Neural cell (in vitro differentiated cells): Measurements from ENCODE around the gene BCO1. TPM values are rescaled to one million over a fixed set of nuclear protein-coding genes. Genes with fewer than 3 reads are reported as not detected.

Experiments used
- H2AFZ ChIP-seq: fragments of 200-600, 300-800 bp; sonication (generic), shearing (Covaris generic); 2 replicates; pipeline ENCODE4 v1.6.0; 2014; ENCODE audit warnings: low read depth, mild to moderate bottlenecking, antibody characterized with exemption, low read length, moderate library complexity
- H3F3A ChIP-seq: fragments of 200-600 bp; shearing (Covaris generic); 2 replicates; pipeline ENCODE4 v1.6.1; 2016; ENCODE audit warnings: mild to moderate bottlenecking, moderate library complexity, mixed read lengths, antibody characterized with exemption, low read length; ENCODE audit not compliant: insufficient read depth, poor library complexity, severe bottlenecking
- H3K27ac ChIP-seq: fragments of 200-600, 300-800 bp; sonication (generic), shearing (Covaris generic); 2 replicates; pipeline ENCODE4 v1.5.1; 2014; ENCODE audit warnings: mild to moderate bottlenecking, low read length, moderate library complexity
- H3K27me3 ChIP-seq: fragments of 300-800, 200-600 bp; sonication (generic), shearing (Covaris generic); 2 replicates; pipeline ENCODE4 v1.6.0; 2014; ENCODE audit warnings: mild to moderate bottlenecking, low read depth, low read length, moderate library complexity; ENCODE audit not compliant: insufficient read depth
- H3K36me3 ChIP-seq: fragments of 300-800, 200-600 bp; sonication (generic), shearing (Covaris generic); 2 replicates; pipeline ENCODE4 v1.5.1; 2014; ENCODE audit warnings: mild to moderate bottlenecking, antibody characterized with exemption, low read length, moderate library complexity; ENCODE audit not compliant: insufficient read depth
- H3K4me2 ChIP-seq: fragments of 300-800, 200-600 bp; sonication (generic), shearing (Covaris generic); 2 replicates; pipeline ENCODE4 v1.6.0; 2014; ENCODE audit warnings: mild to moderate bottlenecking, low read length
- H3K4me3 ChIP-seq: fragments of 300-800, 200-600 bp; sonication (generic), shearing (Covaris generic); 2 replicates; pipeline ENCODE4 v1.5.1; 2014; ENCODE audit warnings: mild to moderate bottlenecking, low read length, moderate library complexity
- H3K79me2 ChIP-seq: fragments of 200-600 bp; shearing (Covaris generic); replicated peaks from 2 replicates; pipeline ENCODE4 v1.6.0; 2014; ENCODE audit warnings: mild to moderate bottlenecking, low read length, moderate library complexity; ENCODE audit not compliant: insufficient read depth
- H3K9ac ChIP-seq: fragments of 300-800, 200-600 bp; sonication (generic), shearing (Covaris generic); 2 replicates; pipeline ENCODE4 v1.6.1; 2016; ENCODE audit warnings: mild to moderate bottlenecking, low read length, mixed read lengths
- H3K9me2 ChIP-seq: fragments of 200-600 bp; shearing (Covaris generic); 2 replicates; pipeline ENCODE4 v1.6.1; 2016; ENCODE audit warnings: mild to moderate bottlenecking, low read length, mixed read lengths; ENCODE audit not compliant: insufficient read depth
- H3K9me3 ChIP-seq: fragments of 200-600, 300-800 bp; sonication (generic), shearing (Covaris generic); 2 replicates; pipeline ENCODE4 v1.6.1; 2016; ENCODE audit warnings: mild to moderate bottlenecking, mixed run types, low read length, moderate library complexity, mixed read lengths
- H4K20me1 ChIP-seq: fragments of 200-600 bp; shearing (Covaris generic); 2 replicates; pipeline ENCODE4 v1.6.1; 2016; ENCODE audit warnings: mild to moderate bottlenecking, mixed run types; ENCODE audit not compliant: insufficient read depth
- CTCF ChIP-seq: fragments of 450-650 bp; IDR thresholded peaks from 2 replicates; pipeline ENCODE4 v1.5.1; 2014; ENCODE audit warnings: antibody characterized with exemption, mild to moderate bottlenecking, moderate library complexity; ENCODE audit not compliant: poor library complexity, severe bottlenecking
- EP300 ChIP-seq: fragments of 450-650 bp; conservative IDR thresholded peaks from 2 replicates; pipeline ENCODE4 v1.6.1; 2014; ENCODE audit warnings: antibody characterized with exemption, mild to moderate bottlenecking, moderate library complexity; ENCODE audit not compliant: poor library complexity, severe bottlenecking
- EZH2 ChIP-seq: fragments of 200-600, 300-800 bp; shearing (Covaris generic), sonication (generic); IDR thresholded peaks from 2 replicates; pipeline ENCODE4 v1.6.1; 2014; ENCODE audit warnings: antibody characterized with exemption, low read length, borderline replicate concordance, mild to moderate bottlenecking; ENCODE audit not compliant: insufficient read depth, poor library complexity, severe bottlenecking
- MXI1 ChIP-seq: fragments of 450-650 bp; conservative IDR thresholded peaks from 2 replicates; pipeline ENCODE4 v1.6.1; 2014; ENCODE audit warnings: antibody characterized with exemption, mild to moderate bottlenecking; ENCODE audit not compliant: poor library complexity, severe bottlenecking
- POLR2AphosphoS5 ChIP-seq: IDR thresholded peaks from 2 replicates; pipeline ENCODE4 v1.6.1; 2012
- RAD21 ChIP-seq: fragments of 450-650 bp; conservative IDR thresholded peaks from 2 replicates; pipeline ENCODE4 v1.6.1; 2014; ENCODE audit warnings: antibody characterized with exemption, mild to moderate bottlenecking, moderate library complexity
- REST ChIP-seq: IDR thresholded peaks from 2 replicates; pipeline ENCODE4 v1.6.1; 2012; ENCODE audit warnings: borderline replicate concordance
- SMC3 ChIP-seq: fragments of 450-650 bp; conservative IDR thresholded peaks from 2 replicates; pipeline ENCODE4 v1.6.1; 2014; ENCODE audit warnings: antibody characterized with exemption, mild to moderate bottlenecking, moderate library complexity; ENCODE audit not compliant: poor library complexity
- TAF1 ChIP-seq: IDR thresholded peaks from 2 replicates; pipeline ENCODE4 v1.6.1; 2012; ENCODE audit warnings: low read depth
- polyA plus RNA-seq: library from polyadenylated mRNA; depleted of rRNA; stranded (reverse); fragments of >200 nt; gene quantifications from 2 replicates; pipeline ENCODE4 v1.2.3, GENCODE V29; 2014

The BCO1 gene
- polyA plus RNA-seq, 1 donor from 2014 or later = not detected

GRCh38 chr16:81214745-81215166, 23.7 kb upstream of the BCO1 start:
- Histone ChIP-seq H3K36me3 (no peaks in the 10 kb centered on the region), H3K27me3 (no peaks in the 10 kb centered on the region), H3K4me3 (no peak overlapping the region), H3F3A (no peaks in the 10 kb centered on the region), H3K9me3 (no peaks in the 10 kb centered on the region), H3K27ac (no peak overlapping the region), H2AFZ (no peak overlapping the region), H3K79me2 (no peaks in the 10 kb centered on the region), H4K20me1 (no peaks in the 10 kb centered on the region), H3K4me2 (no peak overlapping the region), H3K9ac (no peak overlapping the region), H3K9me2 (no peaks in the 10 kb centered on the region)
- no peak for TF ChIP-seq EP300
- TF ChIP-seq REST = no peak
- no peak for TF ChIP-seq TAF1
- no peak for TF ChIP-seq EZH2
- no peak for TF ChIP-seq POLR2AphosphoS5
- TF ChIP-seq MXI1 = no peak

DNA sequence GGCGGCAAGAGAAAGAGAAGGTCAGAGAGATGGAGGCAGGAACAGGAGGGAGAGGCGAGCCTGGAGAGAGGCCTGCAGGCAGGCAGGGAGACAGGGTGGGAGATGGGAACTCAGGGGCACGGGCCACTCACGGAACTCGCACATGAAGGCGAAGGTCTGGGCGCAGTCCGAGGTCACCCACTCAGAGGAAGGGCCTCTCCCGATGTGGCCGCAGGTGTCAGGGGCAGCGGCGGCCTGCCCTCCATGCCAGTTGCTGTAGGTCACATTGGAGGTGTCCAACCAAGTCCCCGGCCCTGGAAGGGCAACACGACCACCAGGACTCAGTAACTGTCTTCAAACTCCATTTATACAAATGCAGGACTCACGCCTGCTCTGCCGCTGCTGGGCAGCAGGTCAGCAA, 22.4 kb upstream of the BCO1 start:
- H3K27ac ChIP-seq = no peak overlapping the region
- no peak overlapping the region for H3K4me3 ChIP-seq
- no peak overlapping the region for H3K9ac ChIP-seq
- TF ChIP-seq POLR2AphosphoS5 = no peak
- no peaks in the 10 kb centered on the region for H3K9me3 ChIP-seq
- no peaks in the 10 kb centered on the region for H3K27me3 ChIP-seq
- H3K9me2 ChIP-seq = no peaks in the 10 kb centered on the region
- no peak overlapping the region for H3K4me2 ChIP-seq
- no peak overlapping the region for H2AFZ ChIP-seq
- no peaks in the 10 kb centered on the region for H3F3A ChIP-seq
- no peaks in the 10 kb centered on the region for H3K36me3 ChIP-seq
- H4K20me1 ChIP-seq = no peaks in the 10 kb centered on the region
- H3K79me2 ChIP-seq = no peaks in the 10 kb centered on the region

DNA sequence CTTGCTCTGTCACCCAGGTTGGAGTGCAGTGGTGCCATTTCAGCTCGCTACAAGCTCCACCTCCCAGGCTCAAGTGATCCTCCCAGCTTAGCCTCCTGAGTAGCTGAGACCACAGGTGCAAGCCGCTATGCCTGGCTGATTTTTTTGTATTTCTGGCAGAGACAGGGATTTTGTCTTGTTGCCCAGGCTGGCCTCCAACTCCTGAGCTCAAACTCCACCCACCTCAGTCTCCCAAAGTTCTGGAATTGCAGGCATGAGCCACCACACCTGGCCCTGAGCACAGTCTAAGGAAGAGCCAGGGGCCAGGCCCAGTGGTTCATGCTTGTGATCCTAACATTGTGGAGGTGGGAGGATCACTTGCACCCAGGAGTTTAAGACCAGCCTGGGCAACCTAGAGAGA, 21.8 kb upstream of the BCO1 start:
- no peak overlapping the region for H3K4me3 ChIP-seq
- no peak overlapping the region for H3K27ac ChIP-seq
- TF ChIP-seq EP300 (no peak), POLR2AphosphoS5 (no peak), MXI1 (no peak), SMC3 (no peak), EZH2 (no peak), RAD21 (no peak), TAF1 (no peak), REST (no peak), CTCF (no peak)
- H3K9me2 ChIP-seq = no peaks in the 10 kb centered on the region
- no peaks in the 10 kb centered on the region for H3K9me3 ChIP-seq
- no peaks in the 10 kb centered on the region for H3K36me3 ChIP-seq
- no peak overlapping the region for H3K9ac ChIP-seq
- H3K79me2 ChIP-seq = no peaks in the 10 kb centered on the region
- no peaks in the 10 kb centered on the region for H3F3A ChIP-seq
- no peak overlapping the region for H2AFZ ChIP-seq
- no peaks in the 10 kb centered on the region for H4K20me1 ChIP-seq
- no peak overlapping the region for H3K4me2 ChIP-seq
- no peaks in the 10 kb centered on the region for H3K27me3 ChIP-seq
